Dermis microvascular lymphatic vessel endothelial cell (primary cell): ENCODE measurements around the gene PARS2. TPM values are rescaled to one million over a fixed set of nuclear protein-coding genes. Genes with fewer than 3 reads are reported as not detected.

Experiments used
- DNase-seq, 2 donors: peaks; one replicate each; pipeline versions ENCODE4 v3.0.0 to v3.0.0-alpha.2; 2010; ENCODE audit warnings: low read depth in 2 of 2
- total RNA-seq: library from RNA; depleted of rRNA; stranded (reverse); fragments of >200 nt; gene quantifications from 2 replicates; pipeline ENCODE4 v1.2.1, GENCODE V29; 2014

PARS2 gene
- total RNA-seq, result 3.1 and 4.0 TPM in 2 replicates

- peak; percentile 100 for DNase-seq
Measured at GRCh38 chr1:54764133-54764921, at the start of gene PARS2. PARS2 (minus strand) TSS chr1:54764523; CDS start chr1:54759161, 5,362 bp downstream.

- DNase-seq, result no peak
Measured at GRCh38 chr1:54814126-54814498, 49.8 kb upstream of the PARS2 start.

- DNase-seq, result no peak
Measured at GRCh38 chr1:54813485-54814125, 49.3 kb upstream of the PARS2 start.

- DNase-seq, result no peak
Measured at GRCh38 chr1:54812801-54813484, 48.6 kb upstream of the PARS2 start.

- no peak for DNase-seq
Measured at GRCh38 chr1:54811739-54812655, 47.7 kb upstream of the PARS2 start.

GRCh38 chr1:54811066-54811465, 46.7 kb upstream of the PARS2 start:
- no peak for DNase-seq

GRCh38 chr1:54810153-54810942, 46.0 kb upstream of the PARS2 start:
- DNase-seq, result peak; percentile 20 to 48

GRCh38 chr1:54809496-54810074, 45.3 kb upstream of the PARS2 start:
- no peak for DNase-seq

GRCh38 chr1:54808443-54809207, 44.3 kb upstream of the PARS2 start:
- DNase-seq, result no peak

GRCh38 chr1:54807756-54808155, 43.4 kb upstream of the PARS2 start:
- no peak for DNase-seq

- DNase-seq, result no peak
Measured at GRCh38 chr1:54806931-54807611, 42.7 kb upstream of the PARS2 start.

GRCh38 chr1:54805981-54806381, 41.7 kb upstream of the PARS2 start:
- DNase-seq, result no peak

GRCh38 chr1:54805466-54805865, 41.1 kb upstream of the PARS2 start:
- no peak for DNase-seq

- no peak for DNase-seq
Measured at GRCh38 chr1:54804471-54805132, 40.3 kb upstream of the PARS2 start.

GRCh38 chr1:54803761-54804470, 39.6 kb upstream of the PARS2 start:
- DNase-seq, result no peak

GRCh38 chr1:54800899-54801759, 36.8 kb upstream of the PARS2 start, which contains the start of gene TTC22:
TTC22 (minus strand) TSS chr1:54801323; CDS start chr1:54801163, 160 bp downstream.
- no peak for DNase-seq
